ENCODE measurements around the gene MTOR. TPM values are rescaled to one million over a fixed set of nuclear protein-coding genes. Genes with fewer than 3 reads are reported as not detected.
"Not testable (repeated sequence)": the region's sequence is repeated elsewhere in the genome, so short reads cannot be mapped to it uniquely, and the experiment has no call there.

Gene MTOR
- total and polyA plus RNA-seq, 2 donors (not counting 3 experiments of a cell fraction or from before 2014, with no cell fraction given), result 33.5 to 50.4 TPM

- peaks cover 12% of the 10 kb centered on the region for H3K4me1 ChIP-seq (ENCODE audit: control insufficient read depth, extremely low read depth, insufficient read depth, low read length)
- no peak overlapping the region for H2AFZ ChIP-seq (ENCODE audit: low read depth, low read length)
- no peaks in the 10 kb centered on the region for H3K9me3 ChIP-seq (replicated peaks; ENCODE audit: control insufficient read depth, insufficient read depth, low read length)
- no peak overlapping the region for H3K9ac ChIP-seq (replicated peaks; ENCODE audit: extremely low read depth, insufficient read depth, low read length)
- H4K20me1 ChIP-seq (replicated peaks; ENCODE audit: control insufficient read depth, extremely low read depth, insufficient read depth, low read length), result no peaks in the 10 kb centered on the region
- intact Hi-C loops (cut with micrococcal nuclease), result no loop called here
- CTCF ChIA-PET, result no interaction called here
- POLR2A ChIA-PET, result no interaction called here
- dilution Hi-C loops (cut with MboI; ENCODE audit: extremely low pct_ligation_motif_present, low sequenced_read_pairs), result no loop called here
- no peak overlapping the region for H3K4me2 ChIP-seq (ENCODE audit: insufficient read depth, low read length)
- DNase-seq (ENCODE audit: low read depth, low spot score), result no peak
- H3K9me1 ChIP-seq (replicated peaks; ENCODE audit: control insufficient read depth, extremely low read depth, insufficient read depth, low read length), result no peaks in the 10 kb centered on the region
- no TSS peak for BruUV-seq (replicated peaks)
- FAIRE-seq, result no peak
- TF ChIP-seq POLR2A (IDR thresholded peaks at IDR 0.05; ENCODE audit: low read depth, low read length) (no peak), MYC (IDR thresholded peaks at IDR 0.05; ENCODE audit: low read depth, low read length) (no peak), FOS (IDR thresholded peaks at IDR 0.05; ENCODE audit: borderline replicate concordance, insufficient read depth, low read length) (no peak), POLR2AphosphoS5 (IDR thresholded peaks at IDR 0.05; ENCODE audit: insufficient read depth, low read depth, low read length) (no peak), GATA2 (IDR thresholded peaks at IDR 0.05; ENCODE audit: insufficient read depth, insufficient read length, low read depth, low read length) (no peak), CTCF (IDR thresholded peaks at IDR 0.05; ENCODE audit: extremely low read depth in 1 of 2, insufficient read depth in 1 of 2, low read depth in 1 of 2, low read length in 2 of 2) (no peak), JUN (IDR thresholded peaks at IDR 0.05; ENCODE audit: borderline replicate concordance, insufficient read depth, insufficient read length, low read depth) (no peak), EZH2 (IDR thresholded peaks at IDR 0.05; ENCODE audit: borderline replicate concordance, low read depth, low read length, severe bottlenecking) (no peak)
- TF ChIP-seq, protein P1, sequence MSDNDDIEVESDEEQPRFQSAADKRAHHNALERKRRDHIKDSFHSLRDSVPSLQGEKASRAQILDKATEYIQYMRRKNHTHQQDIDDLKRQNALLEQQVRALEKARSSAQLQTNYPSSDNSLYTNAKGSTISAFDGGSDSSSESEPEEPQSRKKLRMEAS (IDR thresholded peaks at IDR 0.05; ENCODE audit: insufficient read depth, insufficient read length), result no peak
- no peak overlapping the region for H3K27ac ChIP-seq (ENCODE audit: insufficient read depth, low read depth, low read length)
- no peak overlapping the region for H3K4me3 ChIP-seq (replicated peaks in 1 of 3; ENCODE audit: insufficient read depth in 1 of 3, low read depth in 1 of 3, low read length in 3 of 3)
- H3K36me3 ChIP-seq (ENCODE audit: control insufficient read depth in 2 of 2, extremely low read depth in 1 of 2, insufficient read depth in 2 of 2, low read length in 2 of 2), result peaks cover 5 to 7% of the 10 kb centered on the region in 2 experiments
- peaks cover 20% of the 10 kb centered on the region for H3K79me2 ChIP-seq (ENCODE audit: control insufficient read depth, insufficient read depth, low read length)
- no peaks in the 10 kb centered on the region for H3K27me3 ChIP-seq (ENCODE audit: control insufficient read depth in 2 of 2, insufficient read depth in 2 of 2, low read length in 2 of 2)
Measured at GRCh38 chr1:11101347-11101746, 161.0 kb downstream of the MTOR start.

DNA sequence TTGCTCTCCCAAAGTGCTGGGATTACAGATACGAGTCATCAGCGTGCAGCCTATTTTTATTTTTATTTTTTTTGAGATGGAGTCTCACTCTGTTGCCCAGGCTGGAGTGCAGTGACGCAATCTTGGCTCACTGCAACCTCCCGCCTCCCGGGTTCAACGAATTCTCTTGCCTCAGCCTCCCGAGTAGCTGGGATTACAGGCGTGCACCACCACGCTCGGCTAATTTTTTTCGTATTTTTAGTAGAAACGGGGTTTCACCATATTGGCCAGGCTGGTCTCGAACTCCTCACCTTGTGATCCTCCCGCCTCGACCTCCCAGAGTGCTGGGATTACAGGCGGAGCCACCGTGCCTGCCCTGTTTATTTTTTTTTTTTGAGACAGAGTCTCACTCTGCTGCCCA lies 161.5 kb downstream of the MTOR start:
- DNase-seq (ENCODE audit: low read depth, low spot score); H3K4me2 ChIP-seq (ENCODE audit: insufficient read depth, low read length); CTCF ChIA-PET; intact Hi-C loops (cut with micrococcal nuclease); H2AFZ ChIP-seq (ENCODE audit: low read depth, low read length); BruUV-seq (replicated peaks); H3K27me3 ChIP-seq (ENCODE audit: control insufficient read depth in 2 of 2, insufficient read depth in 2 of 2, low read length in 2 of 2); H3K9me3 ChIP-seq (replicated peaks; ENCODE audit: control insufficient read depth, insufficient read depth, low read length); H3K36me3 ChIP-seq (ENCODE audit: control insufficient read depth in 2 of 2, extremely low read depth in 1 of 2, insufficient read depth in 2 of 2, low read length in 2 of 2); H4K20me1 ChIP-seq (replicated peaks; ENCODE audit: control insufficient read depth, extremely low read depth, insufficient read depth, low read length); FAIRE-seq; POLR2A ChIA-PET; H3K9ac ChIP-seq (replicated peaks; ENCODE audit: extremely low read depth, insufficient read depth, low read length); H3K27ac ChIP-seq (ENCODE audit: insufficient read depth, low read depth, low read length); H3K9me1 ChIP-seq (replicated peaks; ENCODE audit: control insufficient read depth, extremely low read depth, insufficient read depth, low read length); H3K4me3 ChIP-seq (replicated peaks in 1 of 3; ENCODE audit: insufficient read depth in 1 of 3, low read depth in 1 of 3, low read length in 3 of 3); dilution Hi-C loops (cut with MboI; ENCODE audit: extremely low pct_ligation_motif_present, low sequenced_read_pairs): not testable (repeated sequence)
- Histone ChIP-seq H3K4me1 (ENCODE audit: control insufficient read depth, extremely low read depth, insufficient read depth, low read length) (peaks cover 12% of the 10 kb centered on the region), H3K79me2 (ENCODE audit: control insufficient read depth, insufficient read depth, low read length) (peaks cover 20% of the 10 kb centered on the region)

Measured in endothelial cell of umbilical vein (primary cell).